Breast epithelium (tissue), 3 donors: ENCODE measurements around the gene STARD4.

Experiments
- CTCF ChIP-seq, 3 donors: fragments of 450-650 bp; IDR thresholded peaks; one replicate each; pipeline ENCODE4 v1.5.1; 2016 to 2017; ENCODE audit warnings: antibody characterized with exemption in 3 of 3, mild to moderate bottlenecking in 3 of 3, moderate library complexity in 3 of 3
- POLR2A ChIP-seq: fragments of 450-650 bp; IDR thresholded peaks from one replicate; pipeline ENCODE4 v1.6.1; 2016; ENCODE audit warnings: antibody characterized with exemption, mild to moderate bottlenecking, moderate library complexity
- POLR2AphosphoS5 ChIP-seq, 3 donors: sonication (generic); formaldehyde crosslinking; IDR thresholded peaks; one replicate each; pipeline ENCODE4 v1.6.1; 2017; ENCODE audit warnings: antibody characterized with exemption in 3 of 3

- TF ChIP-seq CTCF (IDR thresholded peaks at IDR 0.05) = no peak
- TF ChIP-seq POLR2AphosphoS5 (IDR thresholded peaks at IDR 0.05) = no peak
- no peak for TF ChIP-seq POLR2A
Measured at GRCh38 chr5:111557686-111558085, 45.4 kb upstream of the STARD4 start.
